Astrocyte (in vitro differentiated cells and primary cell): ENCODE results near the gene ZBED1. TPM values are rescaled to one million over a fixed set of nuclear protein-coding genes. Genes with fewer than 3 reads are reported as not detected.
"Not testable (repeated sequence)": the region's sequence is repeated elsewhere in the genome, so short reads cannot be mapped to it uniquely, and the experiment has no call there.

Experiments used
- DNase-seq: peaks from one replicate; pipeline ENCODE4 v3.0.0-alpha.2; 2010; ENCODE audit warnings: low read depth
- FAIRE-seq: peaks from 2 replicates; lab custom pipeline; 2011; peaks lifted over from hg19 to GRCh38; lab: Jason Lieb, UNC
- H2AFZ ChIP-seq: 2 replicates; pipeline ENCODE4 v1.6.0; 2012; ENCODE audit warnings: low read depth, low read length, inconsistent platforms
- H3K27ac ChIP-seq: 2 replicates; pipeline ENCODE4 v1.5.1; 2011; ENCODE audit warnings: low read depth, low read length, inconsistent platforms
- H3K27me3 ChIP-seq: 2 replicates; pipeline ENCODE4 v1.6.0; 2011; ENCODE audit warnings: low read length, inconsistent platforms; ENCODE audit not compliant: insufficient read depth
- H3K36me3 ChIP-seq: 2 replicates; pipeline ENCODE4 v1.5.1; 2011; ENCODE audit warnings: low read length, inconsistent platforms; ENCODE audit not compliant: insufficient read depth
- H3K4me1 ChIP-seq: 2 replicates; pipeline ENCODE4 v1.5.1; 2011; ENCODE audit warnings: low read length, inconsistent platforms; ENCODE audit not compliant: insufficient read depth
- H3K4me2 ChIP-seq: 2 replicates; pipeline ENCODE4 v1.6.0; 2012; ENCODE audit warnings: low read length, inconsistent platforms
- H3K4me3 ChIP-seq: 2 replicates; pipeline ENCODE4 v1.5.1; 2011; ENCODE audit warnings: low read depth, mild to moderate bottlenecking, low read length, inconsistent platforms; ENCODE audit not compliant: insufficient read depth
- H3K79me2 ChIP-seq: 2 replicates; pipeline ENCODE4 v1.6.0; 2012; ENCODE audit warnings: mild to moderate bottlenecking, low read length, inconsistent platforms; ENCODE audit not compliant: insufficient read depth
- H3K9ac ChIP-seq: 2 replicates; pipeline ENCODE4 v1.6.0; 2012; ENCODE audit warnings: mild to moderate bottlenecking, low read length, inconsistent platforms
- H3K9me3 ChIP-seq: 2 replicates; pipeline ENCODE4 v1.5.1; 2012; ENCODE audit warnings: low read depth, mild to moderate bottlenecking, low read length, inconsistent platforms; ENCODE audit not compliant: insufficient read depth
- H4K20me1 ChIP-seq: 2 replicates; pipeline ENCODE4 v1.6.0; 2012; ENCODE audit warnings: low read length, inconsistent platforms; ENCODE audit not compliant: insufficient read depth
- H3K27ac Mint-ChIP-seq: one replicate; pipeline ENCODE4 v1.8.0; 2021; ENCODE audit warnings: mild to moderate bottlenecking, mixed read lengths; ENCODE audit not compliant: unreplicated experiment
- H3K27me3 Mint-ChIP-seq: one replicate; pipeline ENCODE4 v1.8.0; 2021; ENCODE audit warnings: low read depth, mixed read lengths; ENCODE audit not compliant: unreplicated experiment
- H3K36me3 Mint-ChIP-seq: one replicate; pipeline ENCODE4 v1.8.0; 2021; ENCODE audit warnings: low read depth, mixed read lengths; ENCODE audit not compliant: unreplicated experiment
- H3K4me1 Mint-ChIP-seq: one replicate; pipeline ENCODE4 v1.8.0; 2021; ENCODE audit warnings: low read depth, mixed read lengths; ENCODE audit not compliant: unreplicated experiment
- H3K4me3 Mint-ChIP-seq: one replicate; pipeline ENCODE4 v1.8.0; 2021; ENCODE audit warnings: mild to moderate bottlenecking, moderate library complexity, mixed read lengths; ENCODE audit not compliant: unreplicated experiment
- H3K9me3 Mint-ChIP-seq: one replicate; pipeline ENCODE4 v1.8.0; 2021; ENCODE audit warnings: mild to moderate bottlenecking, mixed read lengths; ENCODE audit not compliant: unreplicated experiment
- CTCF ChIP-seq: IDR thresholded peaks from 2 replicates; pipeline ENCODE4 v1.5.1; 2011; ENCODE audit warnings: low read depth, mild to moderate bottlenecking, inconsistent platforms, low read length, moderate library complexity; ENCODE audit not compliant: insufficient read depth
- EZH2 ChIP-seq: IDR thresholded peaks from 2 replicates; pipeline ENCODE4 v1.6.1; 2012; ENCODE audit warnings: mild to moderate bottlenecking, low read length, inconsistent platforms; ENCODE audit not compliant: insufficient read depth
- total RNA-seq: library from RNA; stranded (reverse); gene quantifications from 2 replicates; pipeline ENCODE4 v1.2.1, GENCODE V29; 2021

ZBED1 gene
- total RNA-seq, 1 donor from 2014 or later: 19.9 TPM

DNA sequence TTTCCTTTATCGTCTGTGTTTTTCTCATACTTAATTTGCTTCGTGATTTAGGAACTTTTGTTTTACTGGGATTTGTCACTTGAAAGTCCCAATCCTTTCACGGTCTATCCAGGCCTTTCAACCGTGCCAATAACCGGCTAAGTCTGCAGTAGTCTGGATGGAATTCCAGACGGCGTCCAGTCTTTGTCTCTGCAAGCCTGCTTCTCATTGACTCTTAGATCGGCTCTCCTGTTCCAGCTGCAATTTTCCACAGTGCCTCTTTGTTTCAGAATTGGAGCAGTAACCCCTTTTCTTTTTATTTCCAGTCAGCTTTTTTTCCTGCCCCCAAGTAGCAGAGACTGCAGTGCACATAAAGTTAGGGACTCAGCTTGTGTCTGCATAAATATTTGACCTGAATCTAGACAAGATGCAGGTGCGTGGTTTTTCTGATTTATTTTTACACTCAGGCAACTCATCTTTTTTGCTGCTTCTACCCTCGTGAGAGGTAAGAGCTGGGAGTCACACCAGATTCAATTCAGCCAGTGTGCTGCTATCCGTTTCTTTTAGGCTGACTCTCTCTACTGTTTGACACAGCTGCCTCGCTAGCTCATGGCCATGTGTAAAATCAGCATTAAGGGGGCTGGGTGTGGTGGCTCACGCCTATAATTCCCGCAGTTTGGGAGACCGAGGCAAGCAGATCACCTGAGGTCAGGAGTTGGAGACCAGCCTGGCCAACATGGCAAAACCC lies 37.4 kb upstream of the ZBED1 start:
- FAIRE-seq (no peak), DNase-seq (no peak)
- Mint-ChIP-seq H3K36me3 (no peaks in the 10 kb centered on the region), H3K4me1 (peaks cover 6% of the 10 kb centered on the region), H3K27me3 (no peaks in the 10 kb centered on the region), H3K27ac (no peak overlapping the region), H3K9me3 (peaks cover 2% of the 10 kb centered on the region), H3K4me3 (no peak overlapping the region)
- Histone ChIP-seq H3K27ac (no peak overlapping the region), H3K79me2 (no peaks in the 10 kb centered on the region), H3K4me3 (no peak overlapping the region), H3K9ac (no peak overlapping the region), H3K4me2 (no peak overlapping the region), H3K27me3 (peaks cover 11% of the 10 kb centered on the region), H2AFZ (no peak overlapping the region), H3K4me1 (no peaks in the 10 kb centered on the region), H3K36me3 (no peaks in the 10 kb centered on the region), H4K20me1 (no peaks in the 10 kb centered on the region), H3K9me3 (no peaks in the 10 kb centered on the region)
- TF ChIP-seq CTCF: no peak
- no peak for TF ChIP-seq EZH2

- Histone ChIP-seq H4K20me1 (no peaks in the 10 kb centered on the region), H3K27ac (no peak overlapping the region), H3K9ac (no peak overlapping the region), H3K4me3 (no peak overlapping the region), H3K79me2 (no peaks in the 10 kb centered on the region), H3K4me1 (no peaks in the 10 kb centered on the region), H3K27me3 (peaks cover 11% of the 10 kb centered on the region), H3K36me3 (no peaks in the 10 kb centered on the region), H2AFZ (no peak overlapping the region), H3K9me3 (no peaks in the 10 kb centered on the region), H3K4me2 (no peak overlapping the region)
- FAIRE-seq (no peak), DNase-seq (no peak)
- TF ChIP-seq EZH2: no peak
- no peak for TF ChIP-seq CTCF
- no peaks in the 10 kb centered on the region for H3K27me3 Mint-ChIP-seq
- H3K4me1 Mint-ChIP-seq: peaks cover 6% of the 10 kb centered on the region
- H3K36me3 Mint-ChIP-seq: no peaks in the 10 kb centered on the region
- H3K4me3 Mint-ChIP-seq: no peak overlapping the region
- peaks cover under 1% of the 10 kb centered on the region for H3K9me3 Mint-ChIP-seq
- no peak overlapping the region for H3K27ac Mint-ChIP-seq
Measured at GRCh38 chrX:2536974-2537373, 36.2 kb upstream of the ZBED1 start.

DNA sequence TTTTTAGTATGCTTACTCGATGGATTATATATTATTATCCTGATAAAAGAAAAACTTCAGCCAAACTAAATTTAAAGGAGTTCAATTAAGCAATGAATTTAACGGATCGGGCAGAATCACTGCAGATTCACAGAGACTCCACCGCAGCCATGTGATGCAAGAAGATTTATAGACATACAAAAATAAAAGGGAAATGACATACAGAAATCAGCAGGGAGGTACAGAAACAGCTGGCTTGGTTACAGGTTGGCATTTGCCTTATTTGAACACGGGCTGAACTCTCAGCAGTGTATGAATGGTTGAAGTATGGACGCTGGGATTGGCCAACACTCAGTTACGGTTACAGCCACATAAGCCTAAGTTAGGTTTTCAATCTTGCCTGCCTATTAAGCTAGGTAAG lies 35.4 kb upstream of the ZBED1 start:
- Histone ChIP-seq H3K27me3 (peaks cover 11% of the 10 kb centered on the region), H3K9me3 (no peaks in the 10 kb centered on the region), H3K36me3 (no peaks in the 10 kb centered on the region), H3K27ac (no peak overlapping the region), H3K9ac (no peak overlapping the region), H3K4me1 (no peaks in the 10 kb centered on the region), H3K79me2 (no peaks in the 10 kb centered on the region), H3K4me3 (no peak overlapping the region), H4K20me1 (no peaks in the 10 kb centered on the region), H2AFZ (no peak overlapping the region), H3K4me2 (no peak overlapping the region)
- Mint-ChIP-seq H3K4me1 (peaks cover 6% of the 10 kb centered on the region), H3K9me3 (no peaks in the 10 kb centered on the region), H3K36me3 (no peaks in the 10 kb centered on the region), H3K4me3 (no peak overlapping the region), H3K27ac (no peak overlapping the region), H3K27me3 (no peaks in the 10 kb centered on the region)
- DNase-seq: no peak
- FAIRE-seq: no peak
- TF ChIP-seq EZH2 (no peak), CTCF (no peak)

DNA sequence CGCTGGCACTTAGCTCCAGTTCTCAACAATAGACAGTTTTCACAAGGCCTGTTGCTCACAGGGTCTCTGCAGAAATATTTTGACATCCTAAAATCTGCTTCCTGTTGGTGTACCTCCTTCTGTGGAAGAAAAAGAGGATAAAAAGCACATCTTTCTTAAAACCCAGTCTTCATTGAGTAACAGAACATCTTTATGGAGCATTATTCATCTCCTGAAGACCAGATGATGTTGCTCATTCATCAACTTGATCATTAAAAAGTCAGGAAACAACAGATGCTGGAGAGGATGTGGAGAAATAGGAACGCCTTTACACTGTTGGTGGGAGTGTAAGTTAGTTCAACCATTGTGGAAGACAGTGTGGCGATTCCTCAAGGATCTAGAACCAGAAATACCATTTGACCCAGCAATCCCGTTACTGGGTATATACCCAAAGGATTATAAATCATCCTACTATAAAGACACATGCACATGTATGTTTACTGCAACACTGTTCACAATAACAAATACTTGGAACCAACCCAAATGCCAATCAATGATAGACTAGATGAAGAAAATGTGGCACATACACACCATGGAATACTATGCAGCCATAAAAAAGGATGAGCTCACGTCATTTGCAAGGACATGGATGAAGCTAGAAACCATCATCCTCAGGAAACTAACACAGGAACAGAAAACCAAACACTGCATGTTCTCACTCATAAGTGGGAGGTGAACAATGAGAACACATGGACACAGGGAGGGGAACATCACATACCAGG lies 33.7 kb upstream of the ZBED1 start:
- not testable (repeated sequence) for H3K4me1 Mint-ChIP-seq, H3K79me2 ChIP-seq, DNase-seq, H3K4me3 ChIP-seq, H3K36me3 ChIP-seq, H3K9ac ChIP-seq, FAIRE-seq, H3K27ac Mint-ChIP-seq, H3K27ac ChIP-seq, H3K9me3 Mint-ChIP-seq, H3K9me3 ChIP-seq, H3K4me3 Mint-ChIP-seq, H3K4me1 ChIP-seq, H4K20me1 ChIP-seq, H3K36me3 Mint-ChIP-seq, H2AFZ ChIP-seq, H3K4me2 ChIP-seq, H3K27me3 Mint-ChIP-seq
- H3K27me3 ChIP-seq: peaks cover 11% of the 10 kb centered on the region
